Stomach (tissue), 9 donors: ENCODE measurements around the gene CMIP. TPM values are rescaled to one million over a fixed set of nuclear protein-coding genes. Genes with fewer than 3 reads are reported as not detected.

Source experiments
- DNase-seq, 2 donors: peaks; one replicate each; pipeline versions ENCODE4 v3.0.0 to v3.0.0-alpha.2; 2013 to 2019
- H3K27ac ChIP-seq, 5 donors: fragments of 200-600 bp in 4 of 5; sonication (generic) in 4 of 5; one replicate each; pipeline ENCODE4 v1.5.1; 2013 to 2019; ENCODE audit warnings: mild to moderate bottlenecking in 1 of 5, moderate library complexity in 1 of 5
- H3K27me3 ChIP-seq, 3 donors: fragments of 200-600 bp; sonication (generic); one replicate each; pipeline ENCODE4 v1.5.1; 2017 to 2019; ENCODE audit warnings: mixed run types in 1 of 3
- H3K36me3 ChIP-seq, 4 donors: fragments of 200-600 bp; sonication (generic); 1 replicate in 3 of 4; 2 replicates in 1 of 4; pipeline ENCODE4 v1.5.1; 2016 to 2019
- H3K4me1 ChIP-seq, 4 donors: fragments of 200-600 bp; sonication (generic); one replicate each; pipeline ENCODE4 v1.5.1; 2016 to 2019
- H3K4me3 ChIP-seq, 4 donors: fragments of 200-600 bp; sonication (generic) in 3 of 4; one replicate each; pipeline ENCODE4 v1.5.1; 2016 to 2019; ENCODE audit warnings: mild to moderate bottlenecking in 1 of 4
- H3K9me3 ChIP-seq, 4 donors: fragments of 200-600 bp; sonication (generic); one replicate each; pipeline ENCODE4 v1.5.1; 2016 to 2019
- EP300 ChIP-seq: sonication (generic); formaldehyde crosslinking; IDR thresholded peaks from one replicate; pipeline ENCODE4 v1.6.1; 2017; ENCODE audit warnings: antibody characterized with exemption
- POLR2A ChIP-seq, 4 donors: fragments of 450-650 bp; IDR thresholded peaks; one replicate each; pipeline ENCODE4 v1.6.1; 2016; ENCODE audit warnings: antibody characterized with exemption in 4 of 4, control low read depth in 2 of 4, mild to moderate bottlenecking in 1 of 4, moderate library complexity in 1 of 4
- POLR2AphosphoS5 ChIP-seq, 3 donors: sonication (generic); formaldehyde crosslinking; IDR thresholded peaks; one replicate each; pipeline ENCODE4 v1.6.1; 2016; ENCODE audit warnings: antibody characterized with exemption in 3 of 3
- WGBS, 5 donors: extraction: QIAGEN DNeasy Blood & Tissue Kit in 3 of 5; methylation state at CpG; one replicate each; pipeline versions ENCODE4 v1.1.5 to v1.1.7; 2013 to 2018; 5-methylcytosine and 5-hydroxymethylcytosine counted together
- intact Hi-C: fragments of 100-400 bp; cut with DNase I; formaldehyde crosslinking; loops from one replicate; pipeline ENCODE4 v1.15.1; 2023; ENCODE audit warnings: low total_unique reads
- polyA plus RNA-seq, 3 donors: library from polyadenylated mRNA; stranded (reverse); fragments of 200-250 nt; gene quantifications; one replicate each; pipeline ENCODE4 v1.2.3, GENCODE V29; 2013
- total RNA-seq, 5 donors: library from RNA; depleted of rRNA; stranded (reverse); fragments of >200 nt; gene quantifications; one replicate each; pipeline versions ENCODE4 v1.1.0 to v1.2.3, GENCODE V29; 2014 to 2016
- TF ChIP-seq, protein P1 (sequence below), 7 experiments: fragments of 450-650 bp in 4 of 7; fragments of 200-600 bp in 3 of 7; sonication (generic) in 3 of 7; IDR thresholded peaks; one replicate each; pipeline ENCODE4 v1.5.1; 2016 to 2019; ENCODE audit warnings: antibody characterized with exemption in 7 of 7, control low read depth in 2 of 7, mild to moderate bottlenecking in 1 of 7
- donor health status: healthy with polysubstance abuse.
- donor health status: Bipolar disorder and iron deficiency.
- donor health status: healthy.

CMIP gene
- total and polyA plus RNA-seq, 8 donors = 11.1 to 71.0 (median 31.2) TPM

DNA sequence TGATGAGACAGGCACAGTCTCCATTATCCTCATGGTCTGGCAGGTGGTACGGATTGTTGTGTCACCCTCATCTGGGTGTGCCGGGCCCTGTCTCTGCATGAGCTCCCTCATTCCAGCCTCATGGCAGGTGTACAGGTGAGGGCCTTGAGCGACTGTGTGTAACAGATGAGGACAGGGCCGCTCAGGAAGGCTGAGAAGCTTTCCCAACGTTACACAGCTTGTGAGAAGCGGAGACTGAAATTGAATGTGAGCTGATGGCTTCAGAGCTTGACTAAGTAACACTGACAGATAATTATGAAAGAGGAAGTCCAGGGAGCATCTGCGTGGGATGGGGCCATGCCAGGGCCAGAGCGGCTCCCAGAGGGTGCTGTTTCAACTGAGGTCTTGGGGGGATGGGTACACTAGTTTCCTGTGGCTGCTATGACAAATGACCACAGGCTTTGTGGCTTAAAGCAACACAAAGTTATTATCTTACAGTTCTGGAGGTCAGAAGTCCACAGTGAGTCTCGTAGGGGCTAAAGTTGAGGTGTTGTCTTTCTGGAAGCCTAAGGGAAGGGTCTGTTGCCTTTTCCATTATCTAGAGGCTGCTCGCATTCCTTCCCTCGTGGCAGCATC, 36.7 kb downstream of the CMIP start:
- peaks cover 52 to 98% (median 87%) of the 10 kb centered on the region in 4 donors for H3K4me1 ChIP-seq
- H3K4me3 ChIP-seq = no peak overlapping the region
- H3K27me3 ChIP-seq = no peaks in the 10 kb centered on the region
- 72 to 80% (median 77%) methylated on average over 11 of the region's 11 CpGs for WGBS, 5 donors
- H3K9me3 ChIP-seq = no peaks in the 10 kb centered on the region
- TF ChIP-seq POLR2AphosphoS5 (IDR thresholded peaks at IDR 0.05) (peak in 1 of 3 donors; percentile 54), EP300 (no peak), POLR2A (IDR thresholded peaks at IDR 0.05) (no peak)
- TF ChIP-seq, protein P1, sequence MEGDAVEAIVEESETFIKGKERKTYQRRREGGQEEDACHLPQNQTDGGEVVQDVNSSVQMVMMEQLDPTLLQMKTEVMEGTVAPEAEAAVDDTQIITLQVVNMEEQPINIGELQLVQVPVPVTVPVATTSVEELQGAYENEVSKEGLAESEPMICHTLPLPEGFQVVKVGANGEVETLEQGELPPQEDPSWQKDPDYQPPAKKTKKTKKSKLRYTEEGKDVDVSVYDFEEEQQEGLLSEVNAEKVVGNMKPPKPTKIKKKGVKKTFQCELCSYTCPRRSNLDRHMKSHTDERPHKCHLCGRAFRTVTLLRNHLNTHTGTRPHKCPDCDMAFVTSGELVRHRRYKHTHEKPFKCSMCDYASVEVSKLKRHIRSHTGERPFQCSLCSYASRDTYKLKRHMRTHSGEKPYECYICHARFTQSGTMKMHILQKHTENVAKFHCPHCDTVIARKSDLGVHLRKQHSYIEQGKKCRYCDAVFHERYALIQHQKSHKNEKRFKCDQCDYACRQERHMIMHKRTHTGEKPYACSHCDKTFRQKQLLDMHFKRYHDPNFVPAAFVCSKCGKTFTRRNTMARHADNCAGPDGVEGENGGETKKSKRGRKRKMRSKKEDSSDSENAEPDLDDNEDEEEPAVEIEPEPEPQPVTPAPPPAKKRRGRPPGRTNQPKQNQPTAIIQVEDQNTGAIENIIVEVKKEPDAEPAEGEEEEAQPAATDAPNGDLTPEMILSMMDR (IDR thresholded peaks at IDR 0.05) = no peak
- peak overlapping the region in 4 of 5 donors; percentile 42 to 87 (median 64) for H3K27ac ChIP-seq
- no peaks in the 10 kb centered on the region for H3K36me3 ChIP-seq
- peak; percentile 57 to 70 for DNase-seq
- intact Hi-C loops = no loop called here

DNA sequence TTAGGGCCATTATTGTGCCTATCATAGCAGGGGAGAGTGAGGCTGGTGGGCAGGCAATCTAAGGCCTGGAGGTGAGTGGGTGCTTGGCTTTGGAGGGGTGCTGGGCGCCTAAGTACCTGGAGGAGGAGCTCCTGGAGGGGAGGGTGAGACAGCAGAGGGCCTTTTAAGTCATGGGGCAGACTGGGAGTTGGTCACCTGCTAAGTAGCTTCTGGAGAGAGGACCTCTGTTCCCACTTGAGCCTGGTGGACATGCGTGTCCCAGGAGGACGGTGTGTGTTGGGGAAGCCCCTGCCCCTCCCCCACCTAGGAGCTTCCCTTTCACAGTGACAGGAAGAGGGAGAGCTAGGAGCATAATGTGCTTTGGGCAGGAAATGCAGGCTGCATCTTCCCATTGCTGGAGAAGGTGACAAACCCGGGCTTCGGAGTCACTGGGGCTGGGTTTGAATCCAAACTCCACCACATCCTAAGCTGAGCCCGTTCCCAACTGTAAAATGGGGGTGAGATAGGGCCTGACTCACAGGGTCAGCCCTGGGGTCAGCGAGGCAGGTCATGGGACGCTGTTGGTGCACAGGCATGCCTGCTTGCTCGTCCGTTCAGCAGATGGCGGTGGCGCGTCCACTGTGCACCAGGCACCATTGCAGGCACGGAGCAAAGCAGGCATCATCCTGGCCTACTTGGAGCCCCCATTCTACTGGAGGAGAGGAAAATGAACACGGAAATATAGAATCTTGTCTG, 37.9 kb downstream of the CMIP start:
- no peak for TF ChIP-seq EP300
- TF ChIP-seq, protein P1 (IDR thresholded peaks at IDR 0.05) = no peak
- no peak for TF ChIP-seq POLR2AphosphoS5 (IDR thresholded peaks at IDR 0.05)
- no peak for TF ChIP-seq POLR2A (IDR thresholded peaks at IDR 0.05)
- Histone ChIP-seq H3K27me3 (no peaks in the 10 kb centered on the region), H3K36me3 (no peaks in the 10 kb centered on the region), H3K4me1 (peaks cover 54 to 99% (median 87%) of the 10 kb centered on the region in 4 donors), H3K9me3 (no peaks in the 10 kb centered on the region), H3K27ac (peak overlapping the region in 4 of 5 donors; percentile 47 to 87 (median 66)), H3K4me3 (no peak overlapping the region)
- intact Hi-C loops = no loop called here
- DNase-seq = no peak
- 90 to 95% (median 91%) methylated on average over 13 to 15 of the region's 15 CpGs for WGBS, 5 donors

DNA sequence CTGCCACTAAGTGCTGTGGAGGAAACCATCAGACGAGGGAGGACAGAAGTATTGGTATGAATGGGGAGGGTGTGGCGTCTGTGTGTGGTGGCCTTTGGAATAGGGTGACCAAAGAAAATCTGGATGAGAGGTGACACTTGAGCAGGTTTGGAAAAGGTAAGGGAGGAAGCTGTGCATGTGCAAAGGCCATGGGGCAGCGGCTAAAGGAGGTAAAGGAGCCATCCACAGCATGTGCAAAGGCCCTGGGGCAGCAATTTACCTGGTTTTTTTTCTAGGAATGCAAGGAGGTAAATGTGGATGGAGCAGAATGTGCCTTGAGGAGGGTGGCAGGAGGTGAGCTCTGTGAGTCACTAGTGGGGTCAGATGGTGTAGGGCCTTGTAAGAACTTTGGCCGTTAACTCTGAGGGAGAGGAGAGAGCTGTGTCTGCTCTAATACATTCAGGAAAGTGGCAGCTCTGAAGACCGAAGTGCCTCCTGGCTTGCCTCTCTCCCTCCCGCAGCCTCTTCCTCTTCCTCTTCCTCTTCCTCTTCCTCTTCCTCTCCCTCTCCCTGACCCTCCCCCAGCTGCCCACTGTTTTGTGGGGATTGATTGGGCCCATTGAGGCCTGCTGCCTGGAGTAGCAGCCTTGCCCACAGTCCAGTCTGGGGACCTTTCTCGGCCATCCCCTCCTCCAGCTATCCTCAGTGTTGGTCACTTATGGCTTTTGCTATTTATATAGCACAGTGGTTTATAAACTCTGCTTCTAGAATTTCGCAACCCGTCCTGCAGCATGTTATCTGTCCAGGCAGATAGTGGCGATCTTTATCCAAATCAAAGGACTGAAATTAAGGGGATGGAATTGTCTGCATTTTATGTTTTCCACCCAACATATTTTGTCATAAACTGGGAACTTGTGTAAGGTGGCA, 38.7 kb downstream of the CMIP start:
- Histone ChIP-seq H3K27ac (peak overlapping the region; percentile 28 to 87 (median 49)), H3K27me3 (no peaks in the 10 kb centered on the region), H3K36me3 (no peaks in the 10 kb centered on the region), H3K4me1 (peaks cover 46 to 98% (median 86%) of the 10 kb centered on the region in 4 donors), H3K4me3 (no peak overlapping the region), H3K9me3 (no peaks in the 10 kb centered on the region)
- no peak for TF ChIP-seq POLR2AphosphoS5 (IDR thresholded peaks at IDR 0.05)
- TF ChIP-seq, protein P1 (IDR thresholded peaks at IDR 0.05) = no peak
- TF ChIP-seq POLR2A (IDR thresholded peaks at IDR 0.05) = no peak
- TF ChIP-seq EP300 = no peak
- 68 to 77% (median 76%) methylated on average over 10 of the region's 10 CpGs for WGBS, 5 donors
- intact Hi-C loops = no loop called here
- DNase-seq = no peak

DNA sequence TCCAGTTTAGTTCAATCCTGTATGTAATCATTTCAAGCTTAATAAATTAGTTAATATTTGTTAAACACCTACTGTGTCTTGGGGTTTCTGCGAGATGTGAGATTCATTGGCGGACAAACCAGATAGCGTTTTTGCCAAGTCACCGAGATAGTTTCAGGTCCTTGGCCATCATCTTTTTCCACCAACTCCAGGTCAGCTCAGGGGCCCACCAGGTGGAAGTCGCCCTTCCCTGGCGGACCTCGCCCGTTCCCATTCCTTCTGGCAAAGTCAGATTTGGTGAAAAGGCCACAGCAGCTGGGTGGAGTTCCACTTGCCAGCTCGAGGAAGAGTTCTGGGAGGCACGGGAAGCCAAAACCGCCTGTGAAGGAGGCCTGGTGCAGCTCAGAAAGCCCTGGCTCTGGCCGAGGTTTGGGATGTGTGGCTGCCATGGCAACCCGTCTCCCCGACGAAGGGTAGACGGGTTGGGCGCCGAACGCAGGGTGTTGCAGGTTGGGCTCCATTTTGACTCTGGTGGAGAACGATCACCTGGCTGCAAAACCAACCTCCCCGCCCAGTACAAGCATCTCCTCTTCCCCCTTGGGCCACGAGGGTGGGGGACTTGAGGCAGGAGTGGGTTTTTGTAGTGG, 39.5 kb downstream of the CMIP start:
- H3K36me3 ChIP-seq = no peaks in the 10 kb centered on the region
- no peak for DNase-seq
- H3K4me1 ChIP-seq = peaks cover 38 to 98% (median 83%) of the 10 kb centered on the region in 4 donors
- H3K4me3 ChIP-seq = no peak overlapping the region
- intact Hi-C loops = no loop called here
- no peaks in the 10 kb centered on the region for H3K27me3 ChIP-seq
- WGBS, 5 donors = 85 to 95% (median 89%) methylated on average over 21 to 22 of the region's 22 CpGs
- H3K27ac ChIP-seq = peak overlapping the region in 3 of 5 donors; percentile 41 to 87 (median 82)
- TF ChIP-seq POLR2A (IDR thresholded peaks at IDR 0.05) = no peak
- no peak for TF ChIP-seq POLR2AphosphoS5 (IDR thresholded peaks at IDR 0.05)
- no peak for TF ChIP-seq EP300
- TF ChIP-seq, protein P1 (IDR thresholded peaks at IDR 0.05) = no peak
- H3K9me3 ChIP-seq = no peaks in the 10 kb centered on the region
